Neuron (in vitro differentiated cells): Measurements from ENCODE around the gene C18orf63.

Experiments used
- H2AFZ ChIP-seq: one replicate; pipeline ENCODE4 v1.6.1; 2013; ENCODE audit warnings: low read depth, mild to moderate bottlenecking, inconsistent platforms, low read length, moderate library complexity
- H3K27me3 ChIP-seq: one replicate; pipeline ENCODE4 v1.6.1; 2013; ENCODE audit warnings: low read length; ENCODE audit not compliant: insufficient read depth
- H3K36me3 ChIP-seq: one replicate; pipeline ENCODE4 v1.6.1; 2013; ENCODE audit warnings: low read length; ENCODE audit not compliant: insufficient read depth
- H3K4me1 ChIP-seq: one replicate; pipeline ENCODE4 v1.6.1; 2013; ENCODE audit warnings: low read length; ENCODE audit not compliant: insufficient read depth
- H3K4me3 ChIP-seq: 2 replicates; pipeline ENCODE4 v1.5.1; 2013; ENCODE audit warnings: mild to moderate bottlenecking, low read length, moderate library complexity
- H3K9me3 ChIP-seq: one replicate; pipeline ENCODE4 v1.6.1; 2013; ENCODE audit warnings: low read length

C18orf63 gene

GRCh38 chr18:74378179-74378682 is 62.6 kb downstream of the C18orf63 start:
- Histone ChIP-seq H3K27me3 (no peaks in the 10 kb centered on the region), H2AFZ (no peak overlapping the region), H3K4me3 (no peak overlapping the region), H3K9me3 (no peaks in the 10 kb centered on the region), H3K4me1 (no peaks in the 10 kb centered on the region), H3K36me3 (no peaks in the 10 kb centered on the region)

GRCh38 chr18:74380916-74381315 is 65.3 kb downstream of the C18orf63 start:
- Histone ChIP-seq H2AFZ (no peak overlapping the region), H3K36me3 (no peaks in the 10 kb centered on the region), H3K4me1 (no peaks in the 10 kb centered on the region), H3K4me3 (no peak overlapping the region), H3K27me3 (no peaks in the 10 kb centered on the region), H3K9me3 (no peaks in the 10 kb centered on the region)

- H3K9me3 ChIP-seq = no peaks in the 10 kb centered on the region
Measured at GRCh38 chr18:74381621-74382295, 66.1 kb downstream of the C18orf63 start.

GRCh38 chr18:74382481-74383017 is 66.9 kb downstream of the C18orf63 start:
- Histone ChIP-seq H3K9me3 (no peaks in the 10 kb centered on the region), H3K27me3 (no peaks in the 10 kb centered on the region), H3K36me3 (no peaks in the 10 kb centered on the region), H2AFZ (no peak overlapping the region), H3K4me3 (no peak overlapping the region), H3K4me1 (no peaks in the 10 kb centered on the region)

More at GRCh38 chr18:74381621-74382295, 66.1 kb downstream of the C18orf63 start:
- Histone ChIP-seq H3K27me3 (no peaks in the 10 kb centered on the region), H3K4me1 (no peaks in the 10 kb centered on the region), H3K4me3 (no peak overlapping the region), H3K36me3 (no peaks in the 10 kb centered on the region), H2AFZ (no peak overlapping the region)

GRCh38 chr18:74387383-74387782 is 71.7 kb downstream of the C18orf63 start:
- Histone ChIP-seq H3K27me3 (no peaks in the 10 kb centered on the region), H3K4me3 (no peak overlapping the region), H3K4me1 (no peaks in the 10 kb centered on the region)

GRCh38 chr18:74388227-74388626 is 72.6 kb downstream of the C18orf63 start:
- Histone ChIP-seq H2AFZ (no peak overlapping the region), H3K36me3 (no peaks in the 10 kb centered on the region), H3K4me3 (no peak overlapping the region), H3K4me1 (no peaks in the 10 kb centered on the region), H3K9me3 (no peaks in the 10 kb centered on the region), H3K27me3 (no peaks in the 10 kb centered on the region)

More at GRCh38 chr18:74387383-74387782, 71.7 kb downstream of the C18orf63 start:
- Histone ChIP-seq H2AFZ (no peak overlapping the region), H3K36me3 (no peaks in the 10 kb centered on the region), H3K9me3 (no peaks in the 10 kb centered on the region)

- H2AFZ ChIP-seq = no peak overlapping the region
- H3K4me3 ChIP-seq = no peak overlapping the region
- no peaks in the 10 kb centered on the region for H3K36me3 ChIP-seq
- no peaks in the 10 kb centered on the region for H3K9me3 ChIP-seq
- H3K4me1 ChIP-seq = no peaks in the 10 kb centered on the region
- H3K27me3 ChIP-seq = no peaks in the 10 kb centered on the region
Measured at GRCh38 chr18:74389171-74389927, 73.7 kb downstream of the C18orf63 start.

- Histone ChIP-seq H3K4me3 (no peak overlapping the region), H2AFZ (no peak overlapping the region), H3K4me1 (no peaks in the 10 kb centered on the region), H3K9me3 (no peaks in the 10 kb centered on the region), H3K36me3 (no peaks in the 10 kb centered on the region), H3K27me3 (no peaks in the 10 kb centered on the region)
Measured at GRCh38 chr18:74389991-74390390, 74.4 kb downstream of the C18orf63 start.

GRCh38 chr18:74390900-74391299 is 75.3 kb downstream of the C18orf63 start:
- H3K4me1 ChIP-seq = no peaks in the 10 kb centered on the region
- no peaks in the 10 kb centered on the region for H3K36me3 ChIP-seq
- H3K27me3 ChIP-seq = no peaks in the 10 kb centered on the region
- H3K4me3 ChIP-seq = no peak overlapping the region
- H2AFZ ChIP-seq = no peak overlapping the region
- no peaks in the 10 kb centered on the region for H3K9me3 ChIP-seq

GRCh38 chr18:74392323-74392722 is 76.7 kb downstream of the C18orf63 start:
- H3K4me1 ChIP-seq = no peaks in the 10 kb centered on the region
- H3K36me3 ChIP-seq = no peaks in the 10 kb centered on the region
- no peaks in the 10 kb centered on the region for H3K27me3 ChIP-seq
- no peaks in the 10 kb centered on the region for H3K9me3 ChIP-seq
- H2AFZ ChIP-seq = no peak overlapping the region
- H3K4me3 ChIP-seq = no peak overlapping the region

- no peak overlapping the region for H3K4me3 ChIP-seq
- H3K4me1 ChIP-seq = no peaks in the 10 kb centered on the region
- no peaks in the 10 kb centered on the region for H3K9me3 ChIP-seq
- no peaks in the 10 kb centered on the region for H3K36me3 ChIP-seq
- peaks cover 7% of the 10 kb centered on the region for H3K27me3 ChIP-seq
- no peak overlapping the region for H2AFZ ChIP-seq
Measured at GRCh38 chr18:74395006-74395405, 79.4 kb downstream of the C18orf63 start.

GRCh38 chr18:74395648-74396154 is 80.1 kb downstream of the C18orf63 start:
- no peak overlapping the region for H3K4me3 ChIP-seq
- H2AFZ ChIP-seq = no peak overlapping the region
- no peaks in the 10 kb centered on the region for H3K4me1 ChIP-seq
- H3K9me3 ChIP-seq = no peaks in the 10 kb centered on the region
- H3K27me3 ChIP-seq = peaks cover 8% of the 10 kb centered on the region
- no peaks in the 10 kb centered on the region for H3K36me3 ChIP-seq
